SK-N-SH (cell line): ENCODE measurements around the gene GPR161. TPM values are rescaled to one million over a fixed set of nuclear protein-coding genes. Genes with fewer than 3 reads are reported as not detected.

Source experiments
- CTCF ChIA-PET: fragments of 300-600, 350-600 bp; formaldehyde crosslinking; extraction: SDS; loops from one replicate; lab custom pipeline; 2021; lab: Yijun Ruan, JAX
- POLR2A ChIA-PET: fragments of 350-600 bp; sonication (Branson Sonifier 250); formaldehyde crosslinking; extraction: SDS; loops from one replicate; lab custom pipeline; 2020; ENCODE audit warnings: antibody characterized with exemption, inconsistent platforms; lab: Yijun Ruan, JAX
- DNase-seq: peaks from one replicate; pipeline ENCODE4 v3.0.0; 2012
- H2AFZ ChIP-seq: fragments of 200-600 bp; sonication (generic); 2 replicates; pipeline ENCODE4 v1.8.1; 2016; ENCODE audit warnings: antibody characterized with exemption, mild to moderate bottlenecking, low read depth
- H3F3A ChIP-seq: fragments of 200-600 bp; sonication (generic); replicated peaks from 2 replicates; pipeline ENCODE3; 2016; ENCODE audit warnings: antibody characterized with exemption, mild to moderate bottlenecking; ENCODE audit not compliant: insufficient read depth
- H3K27ac ChIP-seq, 2 experiments: fragments of 200-500 bp in 1 of 2; fragments of 200-600 bp in 1 of 2; sonication (Bioruptor generic) in 1 of 2; sonication (generic), shearing (Covaris generic) in 1 of 2; 2 replicates each; pipeline versions ENCODE4 v1.5.1 to v1.6.1; 2014 to 2016; ENCODE audit warnings: low read depth in 2 of 2, inconsistent platforms in 1 of 2, low read length in 1 of 2, mild to moderate bottlenecking in 1 of 2, mixed read lengths in 1 of 2
- H3K27me3 ChIP-seq: fragments of 200-600 bp; sonication (generic), shearing (Covaris generic); 2 replicates; pipeline ENCODE4 v1.6.1; 2016; ENCODE audit warnings: mixed run types; ENCODE audit not compliant: insufficient read depth
- H3K36me3 ChIP-seq, 2 experiments: fragments of 200-500 bp in 1 of 2; fragments of 200-600 bp in 1 of 2; sonication (Bioruptor generic) in 1 of 2; sonication (generic) in 1 of 2; replicated peaks in 1 of 2; 2 replicates each; pipeline versions ENCODE3 to v1.5.1; 2014 to 2016; ENCODE audit warnings: low read length in 1 of 2, mild to moderate bottlenecking in 1 of 2; ENCODE audit not compliant: insufficient read depth in 2 of 2, control insufficient read depth in 1 of 2
- H3K4me1 ChIP-seq, 2 experiments: fragments of 200-500 bp in 1 of 2; fragments of 200-600 bp in 1 of 2; sonication (Bioruptor generic) in 1 of 2; sonication (generic), shearing (Covaris generic) in 1 of 2; 2 replicates each; pipeline versions ENCODE4 v1.5.1 to v1.6.1; 2014 to 2016; ENCODE audit warnings: low read depth in 1 of 2, low read length in 1 of 2, mixed run types in 1 of 2; ENCODE audit not compliant: insufficient read depth in 2 of 2, control insufficient read depth in 1 of 2
- H3K4me2 ChIP-seq: fragments of 200-600 bp; sonication (generic), shearing (Covaris generic); 2 replicates; pipeline ENCODE4 v1.6.1; 2017; ENCODE audit warnings: mixed run types
- H3K4me3 ChIP-seq, 2 experiments: fragments of 200-500 bp in 1 of 2; fragments of 200-600 bp in 1 of 2; sonication (Bioruptor generic) in 1 of 2; sonication (generic), shearing (Covaris generic) in 1 of 2; 2 replicates each; pipeline versions ENCODE4 v1.5.1 to v1.8.1; 2014 to 2016; ENCODE audit warnings: low read depth in 2 of 2, inconsistent platforms in 1 of 2, low read length in 1 of 2, mild to moderate bottlenecking in 1 of 2, mixed read lengths in 1 of 2, moderate library complexity in 1 of 2
- H3K79me2 ChIP-seq: fragments of 200-600 bp; sonication (generic); 2 replicates; pipeline ENCODE4 v1.8.1; 2017; ENCODE audit warnings: mild to moderate bottlenecking; ENCODE audit not compliant: insufficient read depth
- H3K9ac ChIP-seq: fragments of 200-600 bp; sonication (generic); 2 replicates; pipeline ENCODE4 v1.6.1; 2017; ENCODE audit warnings: mixed run types
- H3K9me2 ChIP-seq: fragments of 200-600 bp; sonication (generic); 2 replicates; pipeline ENCODE4 v1.6.1; 2017; ENCODE audit warnings: mixed run types
- H3K9me3 ChIP-seq: fragments of 200-600 bp; sonication (generic); 2 replicates; pipeline ENCODE4 v1.6.1; 2017; ENCODE audit warnings: mixed run types, mild to moderate bottlenecking, moderate library complexity
- H4K20me1 ChIP-seq: fragments of 200-600 bp; sonication (generic); 2 replicates; pipeline ENCODE4 v1.6.1; 2017; ENCODE audit warnings: mild to moderate bottlenecking, mixed run types; ENCODE audit not compliant: insufficient read depth
- EP300 ChIP-seq, 2 experiments: IDR thresholded peaks; 2 replicates each; pipeline versions ENCODE4 v1.4.0 to v1.6.1; 2012; ENCODE audit warnings: borderline replicate concordance in 1 of 2, low read depth in 1 of 2, low read length in 1 of 2
- EZH2phosphoT487 ChIP-seq: fragments of 200-600 bp; sonication (generic); IDR thresholded peaks from 2 replicates; pipeline ENCODE4 v1.6.1; 2017; ENCODE audit warnings: low read depth, mixed run types, mild to moderate bottlenecking, antibody characterized with exemption, moderate library complexity, borderline replicate concordance
- FOSL2 ChIP-seq: IDR thresholded peaks from 2 replicates; pipeline ENCODE4 v1.4.0; 2012; ENCODE audit warnings: low read depth, mild to moderate bottlenecking, moderate library complexity, borderline replicate concordance
- FOXJ3 ChIP-seq: sonication (generic); formaldehyde crosslinking; IDR thresholded peaks from 2 replicates; pipeline ENCODE4 v1.5.1; 2020; ENCODE audit warnings: mild to moderate bottlenecking, missing genetic modification reagents
- MEF2A ChIP-seq: IDR thresholded peaks from 2 replicates; pipeline ENCODE4 v1.4.0; 2012; ENCODE audit warnings: low read depth, borderline replicate concordance
- MXI1 ChIP-seq: IDR thresholded peaks from 2 replicates; pipeline ENCODE4 v1.6.1; 2012; ENCODE audit warnings: mild to moderate bottlenecking, low read depth, low read length, improper control_type of control experiment
- NFIC ChIP-seq: IDR thresholded peaks from 2 replicates; pipeline ENCODE4 v1.4.0; 2012; ENCODE audit warnings: borderline replicate concordance
- POLR2AphosphoS5 ChIP-seq: IDR thresholded peaks from 2 replicates; pipeline ENCODE4 v1.6.1; 2012; ENCODE audit warnings: low read depth, low read length
- RCOR1 ChIP-seq: fragments of 150-350 bp; IDR thresholded peaks from 2 replicates; pipeline ENCODE4 v1.6.1; 2017; ENCODE audit warnings: antibody characterized with exemption, low read length
- REST ChIP-seq: IDR thresholded peaks from 2 replicates; pipeline ENCODE4 v1.6.1; 2012; ENCODE audit warnings: mild to moderate bottlenecking, low read depth, low read length, moderate library complexity
- RFX5 ChIP-seq: IDR thresholded peaks from 2 replicates; pipeline ENCODE4 v1.6.1; 2012; ENCODE audit warnings: mild to moderate bottlenecking, improper control_type of control experiment, low read length
- RXRA ChIP-seq: IDR thresholded peaks from 2 replicates; pipeline ENCODE4 v1.4.0; 2012; ENCODE audit warnings: low read depth, mild to moderate bottlenecking, borderline replicate concordance
- SIN3A ChIP-seq: IDR thresholded peaks from 2 replicates; pipeline ENCODE4 v1.6.1; 2012; ENCODE audit warnings: low read depth, mild to moderate bottlenecking, low read length, moderate library complexity, borderline replicate concordance
- WGBS: methylation state at CpG from one replicate; pipeline ENCODE4 v1.1.6; 2017; ENCODE audit warnings: low lambda C conversion rate; 5-methylcytosine and 5-hydroxymethylcytosine counted together
- polyA plus RNA-seq, 3 experiments: library from polyadenylated mRNA; depleted of rRNA; stranded (reverse); fragments of >200 nt; gene quantifications; 2 replicates each; pipeline ENCODE4 v1.2.3, GENCODE V29; 2012

The GPR161 gene
- polyA plus RNA-seq, 1 of the 3 experiments (the other 2 are of a cell fraction): 20.1 TPM

GRCh38 chr1:168163670-168164069 lies 26.9 kb upstream of the GPR161 start:
- Histone ChIP-seq H3K27ac (no peak overlapping the region), H3K9ac (no peak overlapping the region), H2AFZ (no peak overlapping the region), H3F3A (no peaks in the 10 kb centered on the region), H3K4me3 (no peak overlapping the region), H3K36me3 (peaks cover 0 to 3% of the 10 kb centered on the region in 2 experiments), H3K9me2 (no peaks in the 10 kb centered on the region), H3K4me1 (peaks cover 0 to 5% of the 10 kb centered on the region in 2 experiments; a peak in 1 of 4 replicates), H3K27me3 (no peaks in the 10 kb centered on the region), H3K9me3 (no peaks in the 10 kb centered on the region), H4K20me1 (no peaks in the 10 kb centered on the region), H3K79me2 (no peaks in the 10 kb centered on the region), H3K4me2 (no peak overlapping the region)
- CTCF ChIA-PET: interaction anchor here (1.8 kb wide), 1 partner anchor 18 kb away, joined by 5 read pairs; no protein-coding TSS in a partner anchor
- TF ChIP-seq MEF2A: no peak
- no peak for TF ChIP-seq SIN3A
- no peak for TF ChIP-seq POLR2AphosphoS5
- TF ChIP-seq NFIC: no peak
- TF ChIP-seq RCOR1: no peak
- TF ChIP-seq REST: no peak
- no peak for TF ChIP-seq FOSL2
- TF ChIP-seq FOXJ3 (CRISPR knock-in tag): no peak
- no peak for TF ChIP-seq EZH2phosphoT487
- TF ChIP-seq RXRA: no peak
- no peak for TF ChIP-seq RFX5
- no peak for TF ChIP-seq MXI1
- POLR2A ChIA-PET: no interaction called here
- no peak for DNase-seq
- 49% methylated on average over 3 of the region's 3 CpGs for WGBS

- CTCF ChIA-PET: interaction anchor here (0.9 to 4.0 kb wide), 3 partner anchors 15 to 79 kb away, joined by 3 to 20 read pairs (median 5); partner anchors contain the start of gene GPR161
- Histone ChIP-seq H3K9me3 (no peaks in the 10 kb centered on the region), H3K36me3 (peaks cover 0 to 3% of the 10 kb centered on the region in 2 experiments), H3K9ac (no peak overlapping the region), H3F3A (no peaks in the 10 kb centered on the region), H3K27me3 (no peaks in the 10 kb centered on the region), H3K4me2 (no peak overlapping the region), H3K79me2 (no peaks in the 10 kb centered on the region), H2AFZ (no peak overlapping the region), H3K9me2 (no peaks in the 10 kb centered on the region), H3K27ac (no peak overlapping the region), H3K4me3 (no peak overlapping the region), H4K20me1 (no peaks in the 10 kb centered on the region), H3K4me1 (peaks cover 0 to 5% of the 10 kb centered on the region in 2 experiments; a peak in 1 of 4 replicates)
- TF ChIP-seq EP300 (IDR thresholded peaks at IDR 0.05; ENCODE audit: borderline replicate concordance in 1 of 2, low read depth in 1 of 2, low read length in 1 of 2) (no peak), SIN3A (no peak), NFIC (0 out of 2 replicates have a peak, but pooled peaks have one; percentile 7), FOSL2 (no peak)
- peak; percentile 27 for DNase-seq
- POLR2A ChIA-PET: no interaction called here
- WGBS: 100% methylated on average over 1 of the region's 2 CpGs
Measured at GRCh38 chr1:168161459-168161858, 24.7 kb upstream of the GPR161 start.
